GM18873 (cell line): ENCODE measurements around the gene STOX1.
"Not testable (repeated sequence)": the region's sequence is repeated elsewhere in the genome, so short reads cannot be mapped to it uniquely, and the experiment has no call there.

Source experiments
- ATAC-seq: cut with Tn5 transposase; IDR thresholded peaks from one replicate; pipeline ENCODE4 v1.9.1; 2021; ENCODE audit warnings: mild to moderate bottlenecking, moderate library complexity, moderate number of reproducible peaks; ENCODE audit not compliant: unreplicated experiment, low FRiP score

The STOX1 gene

DNA sequence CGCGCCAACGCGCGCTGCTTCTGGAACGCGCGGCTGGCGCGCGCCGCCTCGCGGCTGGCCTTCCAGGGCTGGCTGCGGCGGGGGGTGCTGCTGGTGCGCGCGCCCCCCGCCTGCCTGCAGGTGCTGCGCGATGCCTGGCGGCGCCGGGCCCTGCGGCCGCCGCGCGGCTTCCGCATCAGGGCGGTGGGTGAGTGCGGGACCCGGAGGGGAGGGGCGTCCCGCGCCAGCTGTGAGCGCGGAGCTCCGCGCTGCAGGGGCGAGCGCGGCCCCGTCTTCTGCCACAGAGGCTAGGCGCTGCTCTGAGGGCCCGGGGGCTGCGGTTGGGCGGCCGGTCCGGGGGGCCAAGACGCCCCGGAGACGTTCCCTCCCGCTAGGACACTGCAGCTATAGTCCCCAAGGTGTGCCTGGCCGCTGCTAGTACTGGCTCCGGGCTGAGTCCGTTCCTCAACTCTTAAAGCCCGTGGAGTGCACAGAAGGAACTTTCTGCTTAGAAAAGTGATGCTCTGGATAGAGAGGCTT lies 811 bp downstream of the STOX1 start:
- ATAC-seq, result not testable (repeated sequence)

DNA sequence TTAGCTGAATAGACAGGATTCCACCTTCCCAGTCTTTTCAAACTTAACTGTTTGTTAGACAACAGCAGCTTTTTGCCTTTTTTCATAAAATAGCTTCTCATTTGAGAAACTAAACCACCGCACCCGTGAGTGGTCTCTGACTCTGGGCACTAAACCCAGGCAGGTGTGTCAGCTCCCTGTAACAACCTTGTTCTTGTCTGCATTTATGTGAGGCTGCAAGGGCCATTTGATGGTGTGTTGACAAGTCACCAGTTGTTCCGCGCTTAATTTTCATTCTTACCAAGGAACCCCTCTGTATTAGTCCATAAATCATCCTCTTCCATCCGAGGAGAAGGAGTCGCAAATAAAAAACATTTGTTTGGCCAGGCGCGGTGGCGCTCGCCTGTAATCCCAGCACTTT lies 1.5 kb downstream of the STOX1 start:
- no peak for ATAC-seq

DNA sequence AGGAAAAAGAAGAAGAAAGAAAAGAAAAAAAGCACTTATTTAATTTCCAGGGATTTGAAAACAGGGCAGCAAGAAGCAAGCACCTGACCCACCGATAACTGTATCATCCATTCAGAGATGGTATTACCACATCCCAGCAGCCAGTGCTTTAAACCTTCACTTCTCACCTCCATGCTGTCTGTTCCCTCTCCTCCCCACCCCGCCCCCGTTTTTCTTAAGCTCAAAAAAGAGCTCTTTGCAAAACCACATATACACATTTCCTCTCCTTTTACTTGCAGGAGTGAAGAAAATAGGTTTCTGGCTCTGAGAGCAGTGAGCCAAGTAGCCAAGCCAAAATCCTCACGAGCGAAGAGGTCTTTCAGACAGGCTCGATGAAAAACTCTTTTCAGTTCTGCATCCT lies 2.2 kb downstream of the STOX1 start:
- no peak for ATAC-seq

- no peak for ATAC-seq
Observed at GRCh38 chr10:68829952-68830351, 2.6 kb downstream of the STOX1 start.

DNA sequence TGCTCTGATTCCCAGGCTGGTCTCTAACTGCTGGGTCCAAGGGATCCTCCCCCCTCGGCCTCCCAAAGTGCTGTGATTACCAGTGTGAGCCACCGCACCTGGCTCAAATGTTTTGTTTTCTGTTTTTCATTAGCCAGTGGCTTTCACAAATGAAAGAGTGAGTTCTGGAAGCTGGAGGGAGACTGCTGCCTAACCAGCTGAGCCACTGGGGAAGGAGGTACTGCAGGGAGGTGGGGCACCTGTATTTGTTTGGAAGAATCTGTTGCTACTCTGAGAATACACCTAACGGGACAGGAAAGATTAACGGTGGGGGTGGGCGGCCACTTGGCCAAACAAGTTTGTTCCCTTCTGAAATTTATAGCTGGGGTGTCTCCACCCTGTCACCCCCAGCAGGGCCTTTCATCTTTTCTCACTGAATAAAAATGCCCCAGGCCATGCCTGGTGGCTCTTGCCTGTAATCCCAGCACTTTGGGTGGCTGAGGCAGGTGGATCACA lies 4.7 kb downstream of the STOX1 start:
- ATAC-seq, result no peak

GRCh38 chr10:68832601-68833000 lies 5.3 kb downstream of the STOX1 start:
- ATAC-seq, result no peak

GRCh38 chr10:68837626-68838322 lies 10.4 kb downstream of the STOX1 start:
- ATAC-seq, result no peak

DNA sequence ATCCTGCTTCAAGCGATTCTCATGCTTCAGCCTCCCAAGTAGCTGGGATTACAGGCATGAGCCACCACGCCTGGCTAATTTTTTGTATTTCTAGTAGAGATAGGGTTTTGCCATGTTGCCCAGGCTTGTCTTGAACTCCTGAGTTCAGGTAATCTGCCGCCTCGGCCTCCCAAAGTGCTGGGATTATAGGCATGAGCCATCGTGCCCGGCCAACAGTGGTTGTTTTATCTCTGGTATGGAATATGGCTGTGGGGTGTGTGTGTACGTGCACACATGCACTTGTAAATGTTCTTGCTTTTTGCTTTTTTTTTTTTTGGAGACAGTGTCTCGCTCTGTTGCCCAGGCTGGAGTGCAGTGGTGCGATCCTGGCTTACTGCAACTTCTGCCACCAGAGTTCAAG lies 13.3 kb downstream of the STOX1 start:
- not testable (repeated sequence) for ATAC-seq

GRCh38 chr10:68848281-68848680 lies 20.9 kb downstream of the STOX1 start:
- ATAC-seq, result no peak

DNA sequence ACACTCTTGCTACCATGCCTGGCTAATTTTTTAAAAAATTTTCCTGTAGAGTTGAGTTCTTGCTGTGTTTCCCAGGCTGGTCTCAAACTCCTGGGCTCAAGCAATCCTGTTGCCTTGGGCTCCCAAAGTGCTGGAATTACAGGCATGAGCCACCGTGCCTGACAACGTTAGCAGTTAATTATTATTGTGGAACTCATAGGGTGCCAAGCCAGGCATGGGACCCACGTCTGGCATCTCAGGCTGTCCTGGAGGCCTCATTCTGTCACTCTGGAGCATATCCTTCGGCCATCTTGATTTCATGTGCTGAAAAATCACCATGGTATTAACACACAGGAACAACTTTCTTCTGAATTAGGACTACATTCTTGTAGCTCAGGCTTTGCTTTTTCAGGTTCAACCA lies 21.5 kb downstream of the STOX1 start:
- no peak for ATAC-seq

DNA sequence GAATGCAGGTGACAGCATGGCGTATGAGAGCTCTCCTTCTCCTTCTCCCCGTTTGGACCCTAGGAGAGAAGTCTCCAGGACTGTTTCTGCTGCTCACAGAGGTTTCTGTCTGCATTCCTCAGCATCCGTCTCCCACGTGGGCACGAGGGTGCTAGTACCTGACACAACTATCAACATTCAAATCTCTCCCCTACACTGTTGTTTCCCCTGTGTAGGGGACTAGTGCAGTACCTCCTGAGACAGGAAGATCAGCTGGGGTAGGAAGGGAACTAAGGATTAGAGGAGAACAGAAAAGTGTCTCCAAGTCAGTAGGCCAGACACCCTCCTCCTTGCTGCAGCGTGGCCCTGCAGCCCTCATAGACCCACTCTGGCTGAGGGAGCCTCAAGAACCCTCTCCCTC lies 29.0 kb downstream of the STOX1 start:
- no peak for ATAC-seq

GRCh38 chr10:68857005-68857404 lies 29.7 kb downstream of the STOX1 start:
- no peak for ATAC-seq

- no peak for ATAC-seq
Observed at GRCh38 chr10:68861253-68861652, 33.9 kb downstream of the STOX1 start.

GRCh38 chr10:68864611-68865010 lies 37.3 kb downstream of the STOX1 start:
- no peak for ATAC-seq

DNA sequence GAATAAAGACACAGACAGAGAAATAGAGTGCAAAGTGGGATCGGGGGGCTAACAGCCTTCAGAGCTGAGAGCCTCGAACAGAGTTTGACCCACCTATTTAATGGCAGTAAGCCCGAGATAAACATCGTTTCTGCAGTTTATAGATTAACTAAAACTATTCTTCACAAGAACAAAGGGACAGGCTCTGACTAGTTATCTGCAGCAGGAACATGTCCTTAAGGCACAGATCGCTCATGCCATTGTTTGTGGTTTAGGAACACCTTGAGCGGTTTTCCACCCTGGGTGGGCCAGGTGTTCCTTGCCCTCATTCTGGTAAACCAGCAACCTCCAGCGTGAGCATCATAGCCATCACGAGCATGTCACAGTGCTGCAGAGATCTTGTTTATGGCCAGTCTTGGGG lies 40.8 kb downstream of the STOX1 start:
- ATAC-seq, result not testable (repeated sequence)

- no peak for ATAC-seq
Observed at GRCh38 chr10:68869623-68870022, 42.3 kb downstream of the STOX1 start.

DNA sequence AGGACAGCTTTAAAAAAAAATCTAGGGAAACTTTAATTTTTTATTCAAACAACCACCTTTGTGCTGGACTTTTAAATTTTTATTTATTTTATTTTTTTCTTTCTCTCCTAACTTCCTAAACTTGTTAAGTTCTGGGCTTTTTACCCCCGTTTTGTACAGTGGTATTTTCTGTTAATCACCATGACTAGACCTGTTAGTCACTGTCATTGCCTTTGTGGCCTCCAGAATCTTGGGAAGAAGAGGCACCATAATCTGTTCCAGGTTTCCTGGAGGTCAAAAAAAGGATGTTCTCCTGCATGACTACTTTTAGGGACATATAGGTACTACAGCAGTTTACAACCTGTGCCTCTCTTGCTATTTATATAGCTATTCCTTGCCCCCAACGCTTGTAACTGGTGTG lies 42.7 kb downstream of the STOX1 start:
- no peak for ATAC-seq

GRCh38 chr10:68870545-68871104 lies 43.3 kb downstream of the STOX1 start:
- no peak for ATAC-seq

DNA sequence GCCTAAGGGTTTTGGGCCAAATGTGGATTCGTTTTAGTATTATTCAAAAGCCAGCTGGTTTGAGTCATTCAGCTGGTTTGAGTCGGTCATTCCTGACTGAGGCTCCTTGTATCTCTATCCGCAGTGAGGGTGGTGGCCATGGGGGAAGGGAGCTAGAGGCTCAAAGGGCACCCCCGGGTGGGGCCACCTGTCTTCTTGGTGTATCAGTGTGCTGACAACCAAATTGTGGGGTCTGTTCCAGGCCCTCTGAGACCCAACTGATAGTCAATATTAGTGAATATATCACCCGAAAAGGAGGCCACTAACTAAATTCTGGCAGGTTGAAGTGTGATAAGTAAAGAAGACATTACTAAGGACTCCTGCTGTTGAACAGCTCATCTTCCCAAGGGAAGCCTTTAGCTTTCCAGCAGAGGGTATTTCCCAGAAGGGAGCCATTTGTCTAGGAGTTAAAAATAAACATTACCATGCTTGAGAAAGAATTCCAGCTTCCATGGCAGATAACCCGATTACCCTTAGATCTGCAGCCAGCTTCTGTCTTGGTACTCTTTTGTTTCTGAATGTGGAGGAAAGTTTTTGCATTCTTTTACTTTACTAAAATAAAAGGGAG lies 43.9 kb downstream of the STOX1 start:
- no peak for ATAC-seq

- ATAC-seq, result no peak
Observed at GRCh38 chr10:68871731-68872342, 44.5 kb downstream of the STOX1 start.
